NCI-H446 treated with DMSO at 0.1 percent for 48 hours (cell line): Measurements from ENCODE around the gene CPZ.

Experiments
- DNase-seq: peaks from one replicate; lab custom pipeline; 2025; lab: John Stamatoyannopoulos, UW

Gene CPZ

GRCh38 chr4:8592366-8593263 is at the start of gene CPZ:
CPZ (plus strand) TSS chr4:8592765; CDS start chr4:8592834, 69 bp downstream.
- DNase-seq = no peak

GRCh38 chr4:8542776-8543525 is 49.6 kb upstream of the CPZ start:
- DNase-seq = no peak

- no peak for DNase-seq
These were observed 48.9 kb upstream of the CPZ start for GRCh38 chr4:8543623-8544022.

DNA sequence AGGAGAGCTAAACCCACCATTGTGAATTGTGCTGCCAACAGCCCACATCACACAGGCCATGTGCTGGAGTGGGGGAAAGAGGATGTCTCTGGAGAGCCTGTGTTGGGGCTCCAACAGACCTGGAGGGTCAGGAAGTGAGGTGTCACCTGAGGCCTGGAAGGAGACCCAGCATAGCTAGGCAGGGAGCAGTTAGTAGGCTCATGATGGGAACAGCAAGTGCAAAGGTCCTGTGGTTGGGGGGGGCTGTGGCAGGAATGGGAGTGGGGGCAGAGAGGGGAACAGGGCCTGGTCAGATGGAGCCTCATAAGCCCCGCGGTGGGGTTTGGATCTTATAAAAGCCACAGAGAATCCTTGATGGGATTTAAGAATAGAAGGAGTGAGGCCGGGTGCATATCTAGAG is 48.3 kb upstream of the CPZ start:
- DNase-seq = no peak

DNA sequence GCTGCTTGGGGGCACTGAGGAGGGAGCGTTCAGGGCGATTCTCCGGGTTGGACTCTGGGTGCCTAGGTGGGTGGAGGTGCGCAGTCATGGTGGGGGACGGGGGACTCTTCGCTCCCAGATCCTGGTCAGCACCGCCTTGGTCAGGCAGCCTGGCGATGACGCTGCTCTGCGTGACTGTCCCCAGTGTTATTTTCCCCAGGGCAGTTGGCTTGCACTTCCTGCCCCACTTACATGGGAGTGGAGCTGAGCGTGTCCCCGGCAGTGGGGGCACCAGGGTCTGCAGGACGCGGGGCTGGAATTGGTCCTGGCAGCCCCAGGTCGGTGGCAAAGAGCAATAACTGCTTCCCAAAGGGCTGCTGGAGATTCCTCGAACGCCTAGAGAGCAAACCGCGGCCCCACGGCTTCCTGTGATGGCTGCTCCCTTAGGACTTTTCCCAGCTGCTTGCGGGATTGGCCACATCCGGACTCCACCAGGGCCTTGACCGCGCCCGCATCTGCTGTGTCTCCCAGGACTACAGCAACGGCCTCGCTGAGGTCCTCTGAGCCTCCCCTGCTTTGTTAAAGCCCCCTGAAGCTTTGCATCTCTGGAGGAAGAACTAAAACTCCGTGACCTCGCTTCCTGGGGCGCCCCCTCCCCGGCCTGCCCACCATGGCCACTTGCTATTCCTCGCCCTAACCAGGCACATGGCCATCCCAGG is 47.7 kb upstream of the CPZ start:
- no peak for DNase-seq

- no peak for DNase-seq
These were observed 47.2 kb upstream of the CPZ start for GRCh38 chr4:8545439-8545765.

DNA sequence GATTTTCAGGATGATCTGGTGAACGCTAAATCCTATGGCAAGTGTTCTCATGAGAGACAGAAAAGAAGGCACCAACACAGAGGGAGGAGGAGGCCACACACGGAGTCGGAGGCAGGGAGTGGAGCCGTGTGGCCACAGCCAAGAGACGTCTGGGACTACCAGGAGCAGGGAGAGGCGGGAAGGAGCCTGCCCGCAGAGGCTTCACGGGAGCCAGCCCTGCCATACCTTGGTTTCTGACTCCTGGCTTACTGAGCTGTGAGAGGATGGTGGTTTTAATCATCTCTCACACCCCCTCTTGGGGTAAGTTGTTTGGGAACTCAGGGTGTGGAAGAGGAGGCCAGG is 45.8 kb upstream of the CPZ start:
- DNase-seq = no peak

- DNase-seq = no peak
These were observed 45.3 kb upstream of the CPZ start for GRCh38 chr4:8547108-8547911.

- DNase-seq = no peak
These were observed 44.4 kb upstream of the CPZ start for GRCh38 chr4:8547912-8548730.

GRCh38 chr4:8548731-8549351 is 43.7 kb upstream of the CPZ start:
- DNase-seq = no peak

- no peak for DNase-seq
These were observed 43.1 kb upstream of the CPZ start for GRCh38 chr4:8549352-8549931.

GRCh38 chr4:8550691-8551090 is 41.9 kb upstream of the CPZ start:
- DNase-seq = no peak

DNA sequence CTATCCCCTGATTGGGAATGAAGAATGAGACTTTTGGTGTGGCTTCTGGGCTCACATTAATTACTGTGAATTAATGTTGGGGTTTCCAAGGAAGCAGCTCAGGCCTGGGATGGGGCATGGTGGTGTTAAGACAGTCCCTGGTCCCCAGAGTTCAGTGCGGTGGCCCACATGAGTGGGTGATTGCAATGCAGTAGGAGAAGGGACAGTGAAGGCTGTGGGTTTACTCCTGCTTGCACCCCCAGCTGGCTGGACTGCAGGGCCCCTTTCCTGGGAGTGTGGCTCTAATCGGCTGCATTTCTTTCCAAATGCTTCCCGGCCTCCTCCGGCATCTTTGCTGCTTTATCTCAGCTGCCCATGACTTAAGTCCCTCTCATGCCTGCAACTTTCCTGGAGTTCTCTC is 40.5 kb upstream of the CPZ start:
- DNase-seq = no peak

GRCh38 chr4:8552581-8553205 is 39.9 kb upstream of the CPZ start:
- DNase-seq = no peak

GRCh38 chr4:8553216-8553615 is 39.3 kb upstream of the CPZ start:
- no peak for DNase-seq

GRCh38 chr4:8553991-8554405 is 38.6 kb upstream of the CPZ start:
- no peak for DNase-seq

GRCh38 chr4:8554555-8555100 is 37.9 kb upstream of the CPZ start:
- DNase-seq = no peak

DNA sequence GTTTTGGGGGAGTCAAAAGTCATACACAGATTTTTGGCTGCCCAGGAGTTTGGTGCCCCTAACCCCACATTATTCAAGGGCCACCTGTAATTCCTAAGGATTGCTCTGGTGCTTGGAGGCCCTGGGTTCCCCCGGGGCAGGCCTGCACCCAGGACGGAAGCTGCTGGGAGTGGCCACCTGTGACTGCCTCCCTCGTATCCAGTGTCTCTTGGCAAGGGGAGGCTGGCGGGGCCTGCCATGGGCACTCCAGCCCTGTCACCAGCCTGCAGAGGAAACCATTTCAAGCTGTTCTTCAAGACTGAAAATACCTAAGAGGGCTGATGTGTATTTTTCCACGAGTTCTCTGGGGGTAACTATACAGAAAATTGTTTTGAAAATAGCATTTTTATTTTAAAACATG is 36.8 kb upstream of the CPZ start:
- DNase-seq = no peak

DNA sequence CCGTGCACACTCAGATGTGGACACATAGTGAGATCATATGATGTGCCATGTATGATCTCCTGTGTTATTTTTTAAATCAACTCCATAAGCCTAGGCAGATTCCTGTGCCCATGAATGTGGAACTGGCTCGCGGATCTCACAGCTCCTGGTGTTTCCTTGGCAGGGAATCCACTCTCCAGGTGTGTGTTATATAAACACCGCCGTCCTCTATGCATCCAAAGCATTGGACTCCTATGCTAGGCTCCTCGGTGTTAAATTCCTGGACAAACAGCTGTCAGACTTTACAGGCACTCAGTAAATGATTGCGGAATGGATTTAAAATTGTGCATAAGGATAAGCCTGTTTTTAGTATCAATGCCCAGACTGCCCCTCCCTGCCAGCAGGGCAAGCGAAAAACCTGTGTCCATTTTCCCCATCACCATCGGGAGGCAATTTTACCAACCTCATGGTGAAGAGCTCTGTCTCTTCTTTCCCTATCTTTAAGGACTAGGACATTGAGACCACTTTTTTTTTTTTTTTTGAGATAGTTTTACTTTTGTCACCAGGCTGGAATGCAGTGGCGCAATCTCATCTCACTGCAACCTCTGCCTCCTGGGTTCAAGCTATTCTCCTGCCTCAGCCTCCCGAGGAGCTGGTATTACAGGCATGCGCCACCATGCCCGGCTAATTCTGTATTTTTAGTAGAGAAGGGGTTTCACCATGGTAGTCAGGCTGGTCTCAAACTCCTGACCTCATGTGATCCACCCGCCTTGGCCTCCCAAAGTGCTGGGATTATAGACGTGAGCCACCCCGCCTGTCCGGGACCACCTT is 36.0 kb upstream of the CPZ start:
- DNase-seq = no peak
